Measurements from ENCODE around the gene MYOM1.
"Not testable (repeated sequence)": the region's sequence is repeated elsewhere in the genome, so short reads cannot be mapped to it uniquely, and the experiment has no call there.

MYOM1 gene

GRCh38 chr18:3207565-3207964 is 12.2 kb downstream of the MYOM1 start:
- Histone ChIP-seq H2BK15ac (replicated peaks; ENCODE audit: low read depth) (no peak overlapping the region), H3K27me3 (ENCODE audit: insufficient read depth, low read length, poor library complexity) (no peaks in the 10 kb centered on the region), H3K79me2 (ENCODE audit: control insufficient read depth, insufficient read depth, low read length) (no peaks in the 10 kb centered on the region), H2AK5ac (ENCODE audit: low read length) (no peak overlapping the region), H3K4me1 (ENCODE audit: control insufficient read depth, low read depth, low read length) (no peaks in the 10 kb centered on the region), H3K79me1 (ENCODE audit: low read length) (no peaks in the 10 kb centered on the region), H4K8ac (ENCODE audit: low read depth, low read length) (no peak overlapping the region), H3K36me3 (ENCODE audit: control insufficient read depth, insufficient read depth, low read length) (no peaks in the 10 kb centered on the region), H4K5ac (ENCODE audit: low read length) (no peak overlapping the region), H3K4me3 (ENCODE audit: low read length) (no peak overlapping the region), H3K56ac (ENCODE audit: low read length) (no peak overlapping the region), H3K4me2 (ENCODE audit: low read length) (no peak overlapping the region), H3K18ac (ENCODE audit: low read length) (no peak overlapping the region), H3K4ac (ENCODE audit: low read depth, low read length) (no peak overlapping the region), H2BK5ac (ENCODE audit: low read length) (no peak overlapping the region), H2BK120ac (ENCODE audit: low read depth, low read length) (no peak overlapping the region), H3K23ac (ENCODE audit: low read length) (no peak overlapping the region), H3K27ac (ENCODE audit: low read depth, low read length) (no peak overlapping the region), H3K9ac (ENCODE audit: low read length) (no peak overlapping the region)
- DNase-seq, result peak; percentile 40
- WGBS (ENCODE audit: extremely low coverage, insufficient coverage, low lambda C conversion rate), result no CpG with 5 or more reads among the region's 2 CpGs

GRCh38 chr18:3205239-3205638 is 14.5 kb downstream of the MYOM1 start:
- Histone ChIP-seq H3K4me2 (ENCODE audit: low read length) (no peak overlapping the region), H3K4me3 (ENCODE audit: low read length) (no peak overlapping the region), H3K79me1 (ENCODE audit: low read length) (no peaks in the 10 kb centered on the region), H3K23ac (ENCODE audit: low read length) (no peak overlapping the region), H3K18ac (ENCODE audit: low read length) (no peak overlapping the region), H3K79me2 (ENCODE audit: control insufficient read depth, insufficient read depth, low read length) (no peaks in the 10 kb centered on the region), H3K4me1 (ENCODE audit: control insufficient read depth, low read depth, low read length) (no peaks in the 10 kb centered on the region), H3K27ac (ENCODE audit: low read depth, low read length) (no peak overlapping the region), H4K8ac (ENCODE audit: low read depth, low read length) (no peak overlapping the region), H3K56ac (ENCODE audit: low read length) (no peak overlapping the region), H2AK5ac (ENCODE audit: low read length) (no peak overlapping the region), H3K36me3 (ENCODE audit: control insufficient read depth, insufficient read depth, low read length) (no peaks in the 10 kb centered on the region), H3K27me3 (ENCODE audit: insufficient read depth, low read length, poor library complexity) (no peaks in the 10 kb centered on the region), H2BK15ac (replicated peaks; ENCODE audit: low read depth) (no peak overlapping the region), H3K4ac (ENCODE audit: low read depth, low read length) (no peak overlapping the region), H2BK120ac (ENCODE audit: low read depth, low read length) (no peak overlapping the region), H3K9ac (ENCODE audit: low read length) (no peak overlapping the region), H4K5ac (ENCODE audit: low read length) (no peak overlapping the region), H2BK5ac (ENCODE audit: low read length) (no peak overlapping the region)
- DNase-seq, result no peak

DNA sequence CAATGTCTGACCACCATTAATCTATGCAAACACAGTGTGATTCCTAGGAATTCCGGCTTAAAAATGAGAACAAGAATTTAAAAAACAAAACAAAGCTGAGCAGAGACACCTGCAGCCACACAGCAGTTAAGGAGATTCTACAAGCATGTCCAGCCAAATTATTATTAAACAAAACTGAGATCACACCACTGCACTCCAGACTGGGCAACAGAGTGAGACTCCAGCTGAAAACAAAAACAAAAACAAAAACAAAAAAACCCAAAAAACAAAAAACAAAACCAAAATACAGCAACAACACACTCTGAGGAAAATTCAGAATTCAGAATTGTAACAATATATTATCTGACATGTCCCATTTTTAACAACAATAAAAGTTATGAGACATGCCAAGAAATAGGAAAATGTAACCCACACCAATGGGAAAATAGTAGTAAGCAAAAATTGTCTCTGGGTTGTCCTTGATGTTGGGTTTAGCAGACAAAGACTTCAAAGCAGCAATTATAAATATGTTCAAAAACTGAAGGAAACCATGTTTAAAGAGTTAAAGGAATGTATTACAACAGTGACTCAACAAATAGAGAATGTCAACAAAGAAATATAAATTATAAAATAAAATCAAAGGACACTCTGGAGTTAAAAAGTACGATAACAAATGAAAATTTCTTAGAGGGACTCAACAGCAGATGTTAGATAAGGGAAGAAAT is 19.7 kb downstream of the MYOM1 start:
- no peak overlapping the region for H4K8ac ChIP-seq (ENCODE audit: low read depth, low read length)
- no peak overlapping the region for H3K9ac ChIP-seq (ENCODE audit: low read length)
- H3K4me2 ChIP-seq (ENCODE audit: low read length), result no peak overlapping the region
- no peak overlapping the region for H3K4me3 ChIP-seq (ENCODE audit: low read length)
- H3K79me1 ChIP-seq (ENCODE audit: low read length), result no peaks in the 10 kb centered on the region
- H2BK120ac ChIP-seq (ENCODE audit: low read depth, low read length), result no peak overlapping the region
- no peak for DNase-seq
- no peak overlapping the region for H2BK15ac ChIP-seq (replicated peaks; ENCODE audit: low read depth)
- H2BK5ac ChIP-seq (ENCODE audit: low read length), result no peak overlapping the region
- H3K79me2 ChIP-seq (ENCODE audit: control insufficient read depth, insufficient read depth, low read length), result no peaks in the 10 kb centered on the region
- WGBS (ENCODE audit: extremely low coverage, insufficient coverage, low lambda C conversion rate), result no CpG with 5 or more reads among the region's 2 CpGs
- no peak overlapping the region for H4K5ac ChIP-seq (ENCODE audit: low read length)
- no peaks in the 10 kb centered on the region for H3K27me3 ChIP-seq (ENCODE audit: insufficient read depth, low read length, poor library complexity)
- H3K4me1 ChIP-seq (ENCODE audit: control insufficient read depth, low read depth, low read length), result no peaks in the 10 kb centered on the region
- H3K23ac ChIP-seq (ENCODE audit: low read length), result no peak overlapping the region
- H3K36me3 ChIP-seq (ENCODE audit: control insufficient read depth, insufficient read depth, low read length), result no peaks in the 10 kb centered on the region
- no peak overlapping the region for H3K18ac ChIP-seq (ENCODE audit: low read length)
- no peak overlapping the region for H3K56ac ChIP-seq (ENCODE audit: low read length)
- no peak overlapping the region for H3K27ac ChIP-seq (ENCODE audit: low read depth, low read length)
- no peak overlapping the region for H2AK5ac ChIP-seq (ENCODE audit: low read length)
- H3K4ac ChIP-seq (ENCODE audit: low read depth, low read length), result no peak overlapping the region

DNA sequence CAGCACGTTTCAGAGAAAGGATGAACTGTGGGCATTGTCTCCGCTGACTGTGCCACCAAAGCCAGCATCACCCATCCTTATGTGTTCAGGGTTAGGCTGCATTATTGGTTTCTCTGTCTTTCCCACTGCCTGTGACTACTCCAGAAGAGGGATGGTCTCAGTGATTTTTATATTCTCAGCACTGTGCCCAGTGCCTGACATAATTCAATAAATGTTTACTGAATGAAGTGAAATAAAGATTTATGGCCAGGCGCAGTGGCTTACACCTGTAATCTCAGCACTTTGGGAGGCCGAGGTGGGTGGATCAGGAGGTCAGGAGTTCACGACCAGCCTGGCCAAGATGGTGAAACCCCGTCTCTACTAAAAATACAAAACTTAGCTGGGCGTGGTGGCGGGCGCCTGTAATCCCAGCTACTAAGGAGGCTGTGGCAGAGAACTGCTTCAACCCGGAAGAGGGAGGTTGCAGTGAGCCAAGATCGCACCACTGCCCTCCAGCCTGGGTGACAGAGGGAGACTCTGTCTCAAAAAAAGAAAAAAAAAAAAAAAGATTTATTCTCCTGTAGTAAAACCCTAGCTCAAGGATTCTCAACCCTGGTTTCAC is 21.4 kb downstream of the MYOM1 start:
- DNase-seq; H3K4me2 ChIP-seq (ENCODE audit: low read length); H2BK5ac ChIP-seq (ENCODE audit: low read length); H4K8ac ChIP-seq (ENCODE audit: low read depth, low read length); H3K4me1 ChIP-seq (ENCODE audit: control insufficient read depth, low read depth, low read length); H4K5ac ChIP-seq (ENCODE audit: low read length); H3K23ac ChIP-seq (ENCODE audit: low read length); H2AK5ac ChIP-seq (ENCODE audit: low read length); H3K4me3 ChIP-seq (ENCODE audit: low read length); H3K79me1 ChIP-seq (ENCODE audit: low read length); H3K27ac ChIP-seq (ENCODE audit: low read depth, low read length); H3K27me3 ChIP-seq (ENCODE audit: insufficient read depth, low read length, poor library complexity); H2BK15ac ChIP-seq (replicated peaks; ENCODE audit: low read depth); H3K36me3 ChIP-seq (ENCODE audit: control insufficient read depth, insufficient read depth, low read length); H3K9ac ChIP-seq (ENCODE audit: low read length); H2BK120ac ChIP-seq (ENCODE audit: low read depth, low read length); H3K18ac ChIP-seq (ENCODE audit: low read length); H3K4ac ChIP-seq (ENCODE audit: low read depth, low read length); H3K56ac ChIP-seq (ENCODE audit: low read length); H3K79me2 ChIP-seq (ENCODE audit: control insufficient read depth, insufficient read depth, low read length): not testable (repeated sequence)
- no CpG with 5 or more reads among the region's 11 CpGs for WGBS (ENCODE audit: extremely low coverage, insufficient coverage, low lambda C conversion rate)

DNA sequence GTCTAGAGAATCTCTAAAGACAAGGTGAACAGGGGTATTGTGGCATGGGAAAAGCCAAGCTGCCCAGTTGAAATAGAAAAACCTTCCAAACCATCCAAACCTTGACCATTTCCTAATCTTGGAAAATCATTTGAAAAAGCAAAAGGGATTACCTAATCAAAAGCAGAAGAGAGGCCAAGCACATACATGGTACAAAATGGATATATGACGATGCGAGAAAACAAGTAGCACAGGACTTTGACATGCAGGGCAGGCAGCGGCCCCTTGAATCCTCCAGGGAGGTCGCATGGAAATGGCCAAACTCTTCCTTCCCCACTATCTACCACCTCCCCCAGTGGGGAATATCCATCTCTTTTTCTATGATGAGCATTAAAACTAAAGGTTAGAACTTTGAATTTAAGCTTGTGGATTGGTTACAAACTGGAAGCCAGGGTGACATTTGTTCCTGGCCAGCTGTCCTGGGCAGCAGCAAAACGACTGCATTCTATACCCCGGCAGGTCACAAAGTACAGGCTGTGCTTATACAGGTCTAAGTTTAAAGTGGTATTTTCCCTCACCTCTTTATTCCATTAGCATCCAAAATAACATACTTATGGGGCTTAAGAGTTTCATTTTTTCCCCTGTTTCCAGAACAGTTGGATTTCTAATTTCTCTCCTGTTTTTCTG is 24.7 kb downstream of the MYOM1 start:
- Histone ChIP-seq H3K79me2 (ENCODE audit: control insufficient read depth, insufficient read depth, low read length) (no peaks in the 10 kb centered on the region), H4K8ac (ENCODE audit: low read depth, low read length) (no peak overlapping the region), H3K27ac (ENCODE audit: low read depth, low read length) (no peak overlapping the region), H3K27me3 (ENCODE audit: insufficient read depth, low read length, poor library complexity) (no peaks in the 10 kb centered on the region), H2BK15ac (replicated peaks; ENCODE audit: low read depth) (no peak overlapping the region), H3K18ac (ENCODE audit: low read length) (no peak overlapping the region), H2BK120ac (ENCODE audit: low read depth, low read length) (no peak overlapping the region), H3K9ac (ENCODE audit: low read length) (no peak overlapping the region), H3K56ac (ENCODE audit: low read length) (no peak overlapping the region), H3K4me3 (ENCODE audit: low read length) (no peak overlapping the region), H3K79me1 (ENCODE audit: low read length) (no peaks in the 10 kb centered on the region), H4K5ac (ENCODE audit: low read length) (no peak overlapping the region), H3K4ac (ENCODE audit: low read depth, low read length) (no peak overlapping the region), H3K4me1 (ENCODE audit: control insufficient read depth, low read depth, low read length) (no peaks in the 10 kb centered on the region), H3K36me3 (ENCODE audit: control insufficient read depth, insufficient read depth, low read length) (no peaks in the 10 kb centered on the region), H3K23ac (ENCODE audit: low read length) (no peak overlapping the region), H3K4me2 (ENCODE audit: low read length) (no peak overlapping the region), H2BK5ac (ENCODE audit: low read length) (no peak overlapping the region), H2AK5ac (ENCODE audit: low read length) (no peak overlapping the region)
- DNase-seq, result no peak
- WGBS (ENCODE audit: extremely low coverage, insufficient coverage, low lambda C conversion rate), result no CpG with 5 or more reads among the region's 6 CpGs

Measured in mesendoderm (in vitro differentiated cells).